ENCODE data around the gene ZNF710. TPM values are rescaled to one million over a fixed set of nuclear protein-coding genes. Genes with fewer than 3 reads are reported as not detected.

Gene ZNF710
- total RNA-seq, 1 donor from 2014 or later: 45.5 TPM

- H3K27ac Mint-ChIP-seq: no peak overlapping the region
- intact Hi-C loops (cut with micrococcal nuclease): no loop called here
- POLR2A ChIA-PET: interaction anchor here (0.6 to 1.2 kb wide), 2 partner anchors 11 to 34 kb away, joined by 3 read pairs; no protein-coding TSS in a partner anchor
These were observed 27.3 kb downstream of the ZNF710 start for GRCh38 chr15:90028376-90028944.

GRCh38 chr15:90029024-90029423, 27.9 kb downstream of the ZNF710 start:
- ATAC-seq (ENCODE audit: low read depth): no peak
- CTCF ChIA-PET: no interaction called here
- intact Hi-C loops (cut with micrococcal nuclease): no loop called here
- TF ChIP-seq CTCF (IDR thresholded peaks at IDR 0.05): no peak
- no peak for DNase-seq
- H3K4me1 Mint-ChIP-seq: peaks cover 43% of the 10 kb centered on the region
- no peak overlapping the region for H3K27ac Mint-ChIP-seq
- POLR2A ChIA-PET: no interaction called here
- H3K27me3 Mint-ChIP-seq: no peaks in the 10 kb centered on the region
- H3K9me3 Mint-ChIP-seq: no peaks in the 10 kb centered on the region
- no peak overlapping the region for H3K4me3 Mint-ChIP-seq
- peaks cover 5% of the 10 kb centered on the region for H3K36me3 Mint-ChIP-seq (ENCODE audit: low read depth)

More at GRCh38 chr15:90028376-90028944, 27.3 kb downstream of the ZNF710 start:
- Mint-ChIP-seq H3K4me1 (peaks cover 37% of the 10 kb centered on the region), H3K9me3 (no peaks in the 10 kb centered on the region), H3K36me3 (ENCODE audit: low read depth) (peaks cover 5% of the 10 kb centered on the region), H3K27me3 (no peaks in the 10 kb centered on the region), H3K4me3 (no peak overlapping the region)
- CTCF ChIA-PET: no interaction called here
- no peak for TF ChIP-seq CTCF (IDR thresholded peaks at IDR 0.05)
- no peak for DNase-seq
- no peak for ATAC-seq (ENCODE audit: low read depth)

- DNase-seq (no peak), ATAC-seq (ENCODE audit: low read depth) (no peak)
- Mint-ChIP-seq H3K27me3 (no peaks in the 10 kb centered on the region), H3K9me3 (no peaks in the 10 kb centered on the region), H3K27ac (no peak overlapping the region), H3K36me3 (ENCODE audit: low read depth) (peaks cover 5% of the 10 kb centered on the region), H3K4me3 (no peak overlapping the region), H3K4me1 (peaks cover 52% of the 10 kb centered on the region)
- ChIA-PET CTCF (no interaction called here), POLR2A (interaction anchor here (0.5 to 4.1 kb wide), 7 partner anchors 9 to 231 kb away, joined by 3 to 21 read pairs (median 9); partner anchors contain the start of gene AP3S2)
- intact Hi-C loops (cut with micrococcal nuclease): loop anchor here (2.0 kb wide), 1 partner anchor 16 kb away; no protein-coding TSS in a partner anchor
- no peak for TF ChIP-seq CTCF (IDR thresholded peaks at IDR 0.05)
These were observed 29.3 kb downstream of the ZNF710 start for GRCh38 chr15:90030376-90030775.

- no peak for DNase-seq
- ChIA-PET POLR2A (interaction anchor here (0.7 to 4.2 kb wide), 8 partner anchors 8 to 138 kb away, joined by 3 to 26 read pairs (median 8); partner anchors contain the start of gene AP3S2), CTCF (interaction anchor here (0.6 to 1.5 kb wide), 5 partner anchors 9 to 133 kb away, joined by 3 to 5 read pairs (median 4); no protein-coding TSS in a partner anchor)
- peak overlapping the region; percentile 76 for H3K27ac Mint-ChIP-seq
- no peaks in the 10 kb centered on the region for H3K9me3 Mint-ChIP-seq
- intact Hi-C loops (cut with micrococcal nuclease): loop anchor here (1.0 to 2.0 kb wide), 3 partner anchors 15 to 40 kb away; no protein-coding TSS in a partner anchor
- ATAC-seq (ENCODE audit: low read depth): peak; percentile 91
- no peaks in the 10 kb centered on the region for H3K27me3 Mint-ChIP-seq
- H3K36me3 Mint-ChIP-seq (ENCODE audit: low read depth): peaks cover 5% of the 10 kb centered on the region
- peak overlapping the region; percentile 67 for H3K4me3 Mint-ChIP-seq
- H3K4me1 Mint-ChIP-seq: peaks cover 58% of the 10 kb centered on the region
- TF ChIP-seq CTCF (IDR thresholded peaks at IDR 0.05): no peak
These were observed 30.2 kb downstream of the ZNF710 start for GRCh38 chr15:90031231-90031791.

GRCh38 chr15:90033006-90033405, 31.9 kb downstream of the ZNF710 start:
- no peaks in the 10 kb centered on the region for H3K27me3 Mint-ChIP-seq
- ChIA-PET POLR2A (interaction anchor here (1.3 to 4.2 kb wide), 4 partner anchors 9 to 30 kb away, joined by 5 to 26 read pairs (median 16); no protein-coding TSS in a partner anchor), CTCF (interaction anchor here (1.1 kb wide), 1 partner anchor 38 kb away, joined by 3 read pairs; no protein-coding TSS in a partner anchor)
- no peak overlapping the region for H3K4me3 Mint-ChIP-seq
- intact Hi-C loops (cut with micrococcal nuclease): no loop called here
- peaks cover 73% of the 10 kb centered on the region for H3K4me1 Mint-ChIP-seq
- peaks cover 5% of the 10 kb centered on the region for H3K36me3 Mint-ChIP-seq (ENCODE audit: low read depth)
- no peaks in the 10 kb centered on the region for H3K9me3 Mint-ChIP-seq
- ATAC-seq (ENCODE audit: low read depth) (no peak), DNase-seq (no peak)
- TF ChIP-seq CTCF (IDR thresholded peaks at IDR 0.05): no peak
- H3K27ac Mint-ChIP-seq: no peak overlapping the region

All from activated B cell treated with CpG ODN at 0.5 μM for 24 hours (primary cell).